Cardiac muscle cell (in vitro differentiated cells and primary cell): ENCODE data around the gene PAQR5. TPM values are rescaled to one million over a fixed set of nuclear protein-coding genes. Genes with fewer than 3 reads are reported as not detected.
"Not testable (repeated sequence)": the region's sequence is repeated elsewhere in the genome, so short reads cannot be mapped to it uniquely, and the experiment has no call there.

ENCODE experiments used
- DNase-seq, 2 donors: peaks; one replicate each; pipeline versions ENCODE4 v3.0.0 to v3.0.0-alpha.2; 2010 to 2017; ENCODE audit warnings: low read depth in 1 of 2, low spot score in 1 of 2
- H3K27ac ChIP-seq: fragments of 200-600 bp; sonication (generic); 2 replicates; pipeline ENCODE4 v1.5.1; 2016
- H3K27me3 ChIP-seq: fragments of 200-600 bp; sonication (generic); 2 replicates; pipeline ENCODE4 v1.6.0; 2016; ENCODE audit warnings: control low read depth
- H3K36me3 ChIP-seq: fragments of 200-600 bp; sonication (generic); 2 replicates; pipeline ENCODE4 v1.5.1; 2016; ENCODE audit warnings: control low read depth
- H3K4me1 ChIP-seq: fragments of 200-600 bp; sonication (generic); 2 replicates; pipeline ENCODE4 v1.8.1; 2017; ENCODE audit warnings: low read depth, mild to moderate bottlenecking, mixed run types
- H3K4me3 ChIP-seq: fragments of 200-600 bp; sonication (generic); 2 replicates; pipeline ENCODE4 v1.5.1; 2016; ENCODE audit warnings: mild to moderate bottlenecking
- H3K9me3 ChIP-seq: fragments of 200-600 bp; sonication (generic); 2 replicates; pipeline ENCODE4 v1.5.1; 2017; ENCODE audit warnings: low read depth, mild to moderate bottlenecking, control low read depth
- polyA plus RNA-seq: library from polyadenylated mRNA; unstranded; fragments of >200 nt; fragmentation: Nextera tagmentation; extraction: Ambion mirVana; gene quantifications from 2 replicates; pipeline ENCODE4 v1.2.1, GENCODE V29; 2016
- total RNA-seq: library from RNA; depleted of rRNA; stranded (reverse); fragments of >200 nt; gene quantifications from 2 replicates; pipeline ENCODE4 v1.2.3, GENCODE V29; 2016
- TF ChIP-seq, protein P1 (sequence below): IDR thresholded peaks from 2 replicates; pipeline ENCODE4 v1.5.1; 2012; ENCODE audit warnings: low read depth, mild to moderate bottlenecking, low read length

Gene PAQR5
- total and polyA plus RNA-seq, 2 experiments from 2014 or later = 0.18 to 0.39 TPM

DNA sequence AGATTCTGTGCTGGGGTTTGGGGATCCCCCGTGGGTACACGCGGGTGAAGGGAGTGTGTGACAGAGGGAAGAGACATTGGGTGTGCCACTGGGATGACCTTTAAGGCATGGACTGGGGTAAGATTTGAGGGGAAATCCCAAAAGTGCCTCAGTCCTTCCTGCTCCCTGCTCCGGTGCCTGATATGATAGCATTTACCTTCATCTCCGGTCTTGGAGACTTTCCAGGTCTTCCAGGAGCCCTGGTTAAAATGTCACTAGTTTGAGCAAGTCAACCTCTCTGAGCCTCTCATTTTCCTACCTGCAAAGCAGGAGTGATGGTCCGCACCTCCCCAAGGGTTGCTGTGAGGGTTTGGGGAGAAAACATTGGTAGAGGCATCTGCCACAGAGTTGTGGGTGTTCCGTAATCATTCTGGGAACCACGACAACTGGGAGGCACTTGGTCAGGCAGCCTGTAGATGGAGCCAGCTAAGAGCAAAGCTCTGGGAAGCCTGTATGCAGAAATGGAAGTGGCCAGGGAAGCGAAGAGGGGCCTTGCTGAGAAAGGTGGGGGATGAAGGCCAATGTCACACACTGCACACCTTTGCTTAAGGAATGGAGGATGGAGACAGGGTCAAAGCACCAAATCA, 81.5 kb downstream of the PAQR5 start:
- no peaks in the 10 kb centered on the region for H3K27me3 ChIP-seq
- H3K36me3 ChIP-seq = no peaks in the 10 kb centered on the region
- DNase-seq = peak; percentile 32 to 41
- TF ChIP-seq, protein P1, sequence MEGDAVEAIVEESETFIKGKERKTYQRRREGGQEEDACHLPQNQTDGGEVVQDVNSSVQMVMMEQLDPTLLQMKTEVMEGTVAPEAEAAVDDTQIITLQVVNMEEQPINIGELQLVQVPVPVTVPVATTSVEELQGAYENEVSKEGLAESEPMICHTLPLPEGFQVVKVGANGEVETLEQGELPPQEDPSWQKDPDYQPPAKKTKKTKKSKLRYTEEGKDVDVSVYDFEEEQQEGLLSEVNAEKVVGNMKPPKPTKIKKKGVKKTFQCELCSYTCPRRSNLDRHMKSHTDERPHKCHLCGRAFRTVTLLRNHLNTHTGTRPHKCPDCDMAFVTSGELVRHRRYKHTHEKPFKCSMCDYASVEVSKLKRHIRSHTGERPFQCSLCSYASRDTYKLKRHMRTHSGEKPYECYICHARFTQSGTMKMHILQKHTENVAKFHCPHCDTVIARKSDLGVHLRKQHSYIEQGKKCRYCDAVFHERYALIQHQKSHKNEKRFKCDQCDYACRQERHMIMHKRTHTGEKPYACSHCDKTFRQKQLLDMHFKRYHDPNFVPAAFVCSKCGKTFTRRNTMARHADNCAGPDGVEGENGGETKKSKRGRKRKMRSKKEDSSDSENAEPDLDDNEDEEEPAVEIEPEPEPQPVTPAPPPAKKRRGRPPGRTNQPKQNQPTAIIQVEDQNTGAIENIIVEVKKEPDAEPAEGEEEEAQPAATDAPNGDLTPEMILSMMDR = peak; percentile 50
- H3K4me3 ChIP-seq = no peak overlapping the region
- H3K4me1 ChIP-seq = no peaks in the 10 kb centered on the region
- H3K27ac ChIP-seq = no peak overlapping the region
- H3K9me3 ChIP-seq = no peaks in the 10 kb centered on the region

- TF ChIP-seq, protein P1 = no peak
- no peak overlapping the region for H3K4me3 ChIP-seq
- H3K9me3 ChIP-seq = no peaks in the 10 kb centered on the region
Observed at GRCh38 chr15:69380726-69381105, 82.0 kb downstream of the PAQR5 start.

DNA sequence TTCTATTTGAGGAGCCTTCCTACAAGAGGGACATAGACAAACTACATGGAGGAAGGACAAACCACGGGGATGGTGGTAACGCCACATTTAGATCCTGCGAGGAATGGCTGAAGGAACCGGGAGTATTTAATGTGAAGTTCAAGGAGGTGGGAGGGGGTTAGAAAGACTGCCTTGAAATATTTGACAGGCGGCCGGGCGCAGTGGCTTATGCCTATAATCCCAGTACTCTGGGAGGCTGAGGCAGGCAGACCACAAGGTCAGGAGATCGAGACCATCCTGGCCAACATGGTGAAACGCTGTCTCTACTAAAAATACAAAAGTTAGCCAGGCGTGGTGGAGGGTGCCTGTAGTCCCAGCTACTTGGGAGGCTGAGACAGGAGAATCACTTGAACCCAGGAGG, 83.5 kb downstream of the PAQR5 start:
- H3K4me1 ChIP-seq, H3K27ac ChIP-seq, H3K36me3 ChIP-seq, H3K9me3 ChIP-seq, DNase-seq, H3K27me3 ChIP-seq, H3K4me3 ChIP-seq: not testable (repeated sequence)

More at GRCh38 chr15:69380726-69381105, 82.0 kb downstream of the PAQR5 start:
- no peak for DNase-seq
- H3K27me3 ChIP-seq = no peaks in the 10 kb centered on the region
- H3K27ac ChIP-seq = no peak overlapping the region
- H3K36me3 ChIP-seq = no peaks in the 10 kb centered on the region
- no peaks in the 10 kb centered on the region for H3K4me1 ChIP-seq

GRCh38 chr15:69384066-69384465, 85.4 kb downstream of the PAQR5 start:
- DNase-seq, H3K27ac ChIP-seq, H3K4me3 ChIP-seq, H3K4me1 ChIP-seq, H3K9me3 ChIP-seq, H3K27me3 ChIP-seq, H3K36me3 ChIP-seq: not testable (repeated sequence)

DNA sequence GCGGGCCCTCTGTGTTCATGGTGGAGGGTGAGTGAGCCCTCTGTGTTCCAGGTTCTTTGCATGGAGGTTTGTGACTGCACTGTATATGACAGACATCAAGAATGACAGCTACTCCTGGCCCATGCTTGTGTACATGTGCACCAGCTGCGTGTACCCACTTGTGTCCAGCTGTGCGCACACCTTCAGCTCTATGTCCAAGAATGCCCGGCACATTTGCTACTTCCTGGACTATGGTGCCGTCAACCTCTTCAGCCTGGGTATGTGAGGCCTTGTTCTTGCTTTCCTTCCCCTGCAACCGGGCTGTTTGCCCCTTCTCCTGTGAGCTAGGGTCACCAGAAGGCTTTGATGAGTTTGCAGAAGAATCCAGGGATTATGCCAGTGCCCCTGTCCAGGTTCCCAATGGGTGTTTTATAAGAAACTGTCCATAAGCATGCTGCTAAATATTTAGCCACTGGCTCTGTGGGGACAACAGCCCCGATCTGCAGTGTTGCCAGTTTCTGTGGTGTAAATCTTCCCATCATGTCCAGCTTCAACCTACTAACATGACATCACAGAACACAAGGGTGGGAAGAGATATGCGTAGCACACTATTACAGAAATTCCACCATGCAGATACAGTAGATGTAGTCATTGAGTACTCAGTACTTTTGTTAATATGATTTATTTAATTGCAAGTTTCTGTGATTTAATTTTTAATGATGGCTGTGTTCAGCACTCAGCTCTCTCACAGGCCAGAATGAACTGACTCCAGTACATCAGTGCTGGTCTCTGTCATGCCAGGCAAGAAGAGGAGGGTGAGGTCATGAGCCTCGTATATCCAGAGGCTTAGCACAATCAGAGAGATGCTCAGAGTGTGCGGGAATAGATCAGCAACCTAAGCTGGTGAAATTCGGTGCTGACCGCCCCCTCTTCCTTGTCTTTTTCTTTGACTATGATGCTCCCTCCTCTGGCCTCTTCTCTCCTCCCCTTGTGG, 86.2 kb downstream of the PAQR5 start:
- TF ChIP-seq, protein P1 = no peak
- no peak overlapping the region for H3K4me3 ChIP-seq
- H3K27ac ChIP-seq = no peak overlapping the region
- no peaks in the 10 kb centered on the region for H3K27me3 ChIP-seq
- no peaks in the 10 kb centered on the region for H3K36me3 ChIP-seq
- H3K4me1 ChIP-seq = no peaks in the 10 kb centered on the region
- DNase-seq = no peak
- no peaks in the 10 kb centered on the region for H3K9me3 ChIP-seq

GRCh38 chr15:69385831-69386230, 87.1 kb downstream of the PAQR5 start:
- H3K27me3 ChIP-seq = no peaks in the 10 kb centered on the region
- no peak overlapping the region for H3K4me3 ChIP-seq
- no peaks in the 10 kb centered on the region for H3K36me3 ChIP-seq
- no peak overlapping the region for H3K27ac ChIP-seq
- no peaks in the 10 kb centered on the region for H3K4me1 ChIP-seq
- no peak for DNase-seq
- TF ChIP-seq, protein P1 = no peak
- no peaks in the 10 kb centered on the region for H3K9me3 ChIP-seq
